GM20431 (cell line): Measurements from ENCODE around the gene CDH20.

Experiments
- in situ Hi-C: fragments of 300-500 bp; cut with MseI, MboI; formaldehyde crosslinking; loops from one replicate; pipeline ENCODE4 v1.15.0; 2020; ENCODE audit warnings: low sequenced_read_pairs; ENCODE audit not compliant: unreplicated experiment

The CDH20 gene

GRCh38 chr18:61497422-61497821, 164.2 kb downstream of the CDH20 start:
- in situ Hi-C loops, result no loop called here

DNA sequence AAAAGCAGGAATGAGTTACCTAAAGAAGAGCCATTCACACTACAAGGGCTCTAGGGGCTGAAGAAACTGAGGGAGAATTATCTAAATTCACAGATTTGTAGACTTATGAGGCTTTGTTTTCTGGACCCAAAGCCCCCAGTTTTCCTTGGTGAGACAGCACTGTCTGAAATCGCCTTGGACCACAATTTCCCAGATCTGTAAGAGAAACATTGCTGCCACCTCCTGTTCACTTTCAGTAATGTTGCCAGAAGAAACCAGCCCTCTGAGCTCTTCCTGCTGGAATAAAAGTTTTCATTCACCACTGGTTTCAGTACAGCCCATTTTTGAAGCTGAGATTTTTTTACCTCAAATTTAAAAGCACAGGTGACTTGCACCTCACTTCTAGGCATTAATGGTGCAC, 169.2 kb downstream of the CDH20 start:
- in situ Hi-C loops, result loop anchor here (10.0 kb wide), 1 partner anchor 178 kb away; no protein-coding TSS in a partner anchor

DNA sequence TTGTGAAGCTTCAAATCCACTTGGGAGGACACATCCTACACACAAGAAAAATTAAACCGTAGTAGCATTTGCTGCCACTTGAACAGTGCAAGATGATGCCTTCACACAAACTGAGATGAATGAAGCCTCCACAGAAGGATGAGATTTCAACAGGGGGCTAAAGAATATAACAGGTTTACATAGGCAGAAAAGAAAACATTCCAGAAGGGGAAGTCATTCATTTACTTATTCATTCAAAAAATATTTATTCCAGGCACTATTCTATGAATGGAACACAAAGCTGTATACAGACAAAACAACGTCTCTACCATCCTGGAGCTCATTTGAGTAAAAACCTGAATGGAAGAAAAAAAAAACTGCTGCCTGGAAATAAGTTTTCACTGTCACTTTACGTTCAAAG, 170.5 kb downstream of the CDH20 start:
- in situ Hi-C loops, result loop anchor here (10.0 kb wide), 1 partner anchor 179 kb away; no protein-coding TSS in a partner anchor

GRCh38 chr18:61528961-61529360, 195.7 kb downstream of the CDH20 start:
- in situ Hi-C loops, result no loop called here

DNA sequence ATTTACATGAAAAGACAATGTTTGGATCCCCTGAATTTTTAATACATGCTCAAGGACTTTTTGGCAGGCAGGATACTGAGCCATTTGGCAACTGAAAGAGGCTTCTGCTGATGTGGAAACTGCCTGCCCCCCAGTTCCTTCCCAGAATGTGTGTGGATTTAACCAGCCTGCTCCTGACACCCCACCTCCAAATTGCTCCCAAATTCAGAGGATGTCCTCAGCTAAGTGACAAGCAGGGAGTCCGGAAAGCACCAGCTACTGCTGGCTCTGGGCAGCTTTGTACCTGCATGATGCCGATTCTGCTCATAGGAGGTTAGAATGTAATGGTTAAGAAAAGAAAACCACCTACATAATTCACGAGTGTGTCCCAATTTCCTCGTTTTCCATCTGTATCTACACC, 197.5 kb downstream of the CDH20 start:
- in situ Hi-C loops, result no loop called here

DNA sequence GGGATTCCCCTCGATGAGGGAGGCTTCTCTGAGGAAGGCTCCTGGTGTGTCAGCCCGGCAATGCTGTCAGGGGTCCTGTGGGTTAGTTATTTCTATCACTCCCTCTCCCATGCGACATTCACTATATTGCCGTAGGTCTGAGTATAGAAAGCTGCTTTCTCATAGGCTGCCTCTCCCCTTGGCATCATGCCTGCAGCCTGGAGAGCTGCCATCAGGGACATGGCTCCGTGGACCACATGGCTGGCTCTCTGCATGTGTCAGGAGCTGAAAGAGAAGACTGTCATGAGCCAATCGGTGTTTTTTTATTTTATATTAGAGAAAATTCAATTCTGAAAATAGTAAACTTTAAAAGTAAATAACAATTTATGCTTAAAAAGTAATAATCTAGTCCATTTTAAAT, 198.0 kb downstream of the CDH20 start:
- in situ Hi-C loops, result no loop called here

GRCh38 chr18:61531891-61532290, 198.7 kb downstream of the CDH20 start:
- in situ Hi-C loops, result no loop called here

- in situ Hi-C loops, result no loop called here
Observed at GRCh38 chr18:61535401-61535800, 202.2 kb downstream of the CDH20 start.

DNA sequence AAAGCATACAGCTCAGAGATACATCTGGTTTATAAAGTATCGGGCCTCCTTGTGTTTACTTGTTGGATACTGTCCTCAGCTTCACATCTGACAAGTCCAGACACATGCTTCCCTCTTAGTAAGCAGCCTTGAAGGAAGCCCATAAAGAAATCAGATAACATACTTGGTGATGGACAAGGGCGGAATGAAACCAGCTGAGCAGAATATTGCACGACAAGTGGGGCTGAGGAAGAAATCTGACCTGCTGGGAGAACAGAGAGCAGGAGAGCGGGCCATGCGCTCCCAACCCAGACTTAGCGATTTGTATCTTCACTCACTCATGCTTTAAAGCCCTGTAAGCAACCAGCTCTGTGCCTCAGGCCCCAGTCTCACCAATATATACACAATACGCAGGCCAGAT, 208.4 kb downstream of the CDH20 start:
- in situ Hi-C loops, result no loop called here

DNA sequence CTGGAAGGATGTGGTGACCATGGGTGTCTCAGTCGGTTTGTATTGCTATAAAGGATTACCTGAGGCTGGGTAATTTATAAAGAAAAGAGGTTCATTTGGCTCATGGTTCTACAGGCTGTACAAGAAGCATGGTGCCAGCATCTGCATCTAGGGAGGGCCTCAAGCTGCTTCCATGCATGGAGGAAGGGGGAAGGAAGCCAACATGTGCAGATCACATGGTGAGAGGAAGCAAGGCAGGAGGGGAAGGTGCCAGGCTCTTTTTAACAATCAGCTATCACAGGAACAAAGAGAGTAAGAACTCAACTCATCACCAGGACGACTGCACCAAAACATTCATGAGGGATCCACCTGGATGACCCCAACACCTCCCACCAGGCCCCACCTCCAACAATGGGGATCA, 209.4 kb downstream of the CDH20 start:
- in situ Hi-C loops, result no loop called here

DNA sequence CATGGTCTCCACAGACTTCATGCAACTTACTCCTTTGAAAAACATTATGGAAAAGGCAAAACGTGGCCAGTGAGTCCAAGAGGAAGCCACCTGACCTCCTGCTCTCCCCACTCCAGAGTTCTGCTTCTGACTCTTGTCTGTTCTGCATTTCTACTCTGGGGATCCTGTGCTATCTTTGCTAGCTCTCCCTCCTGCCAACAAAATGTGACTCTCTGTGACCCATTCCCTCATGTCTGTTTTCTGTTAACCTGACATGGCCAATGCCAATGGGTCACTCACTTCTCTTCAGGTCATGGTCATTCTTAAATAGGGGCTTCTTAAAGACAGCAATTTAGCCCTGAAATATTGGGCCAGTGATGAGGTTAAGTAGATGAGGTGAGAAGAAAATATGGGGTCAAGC, 210.3 kb downstream of the CDH20 start:
- in situ Hi-C loops, result no loop called here

DNA sequence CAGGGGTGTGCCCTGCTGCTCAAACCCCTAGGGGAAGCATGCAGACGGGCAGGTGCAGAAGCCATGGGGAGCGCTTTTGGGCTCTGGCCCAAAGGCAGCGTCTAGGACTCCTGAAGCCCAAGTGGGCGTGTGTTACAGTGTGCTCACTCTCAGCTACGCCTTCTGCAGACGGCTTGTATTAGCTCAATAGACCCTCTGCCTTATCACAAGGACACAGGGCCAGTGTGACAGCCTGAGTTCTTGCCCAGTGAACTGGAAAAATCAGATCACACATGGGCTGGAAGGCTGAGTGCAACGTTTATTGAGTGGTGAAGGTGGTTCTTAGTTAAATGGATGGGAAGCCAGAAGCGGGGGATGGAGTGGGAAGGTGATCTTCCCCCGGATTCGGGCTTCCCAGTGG, 210.9 kb downstream of the CDH20 start:
- in situ Hi-C loops, result no loop called here

GRCh38 chr18:61545281-61546245, 212.3 kb downstream of the CDH20 start:
- in situ Hi-C loops, result no loop called here

DNA sequence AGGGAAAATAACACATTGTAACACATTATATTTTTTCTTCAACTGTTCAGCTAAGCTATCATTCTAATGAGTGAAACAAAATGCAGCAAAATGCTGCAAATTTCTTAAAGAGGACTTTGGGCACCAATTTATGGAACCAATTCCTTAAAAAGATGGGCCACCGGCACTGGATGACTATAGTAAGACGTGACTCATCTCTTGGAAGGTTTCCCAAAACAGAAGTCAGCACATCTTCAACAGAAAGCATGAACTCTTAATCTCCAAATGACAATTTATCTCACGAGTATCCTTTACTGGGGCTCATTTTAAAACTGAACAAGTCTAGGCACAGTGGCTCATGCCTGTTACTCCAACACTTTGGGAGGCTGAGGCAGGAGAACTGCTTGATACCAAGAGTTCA, 213.4 kb downstream of the CDH20 start:
- in situ Hi-C loops, result no loop called here

DNA sequence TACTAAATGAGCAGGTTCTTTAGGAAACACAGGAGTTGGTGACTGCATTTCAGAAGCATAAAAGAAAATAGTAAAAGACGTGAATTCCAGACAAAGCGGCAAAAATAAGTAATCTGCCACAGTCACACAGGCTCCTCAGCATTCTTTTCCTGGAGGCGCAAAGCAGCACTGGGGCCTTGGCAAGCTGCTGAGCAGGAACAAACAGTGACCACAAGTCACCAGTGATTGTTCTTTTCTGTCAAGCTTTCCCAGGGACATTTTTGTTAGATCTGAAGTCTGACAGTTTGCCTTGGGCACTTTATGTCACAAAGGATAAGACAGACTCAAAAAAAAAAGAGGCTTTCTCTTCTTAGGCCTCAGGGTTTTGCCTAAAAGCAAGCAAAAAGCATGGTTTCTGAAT, 216.2 kb downstream of the CDH20 start:
- in situ Hi-C loops, result no loop called here

DNA sequence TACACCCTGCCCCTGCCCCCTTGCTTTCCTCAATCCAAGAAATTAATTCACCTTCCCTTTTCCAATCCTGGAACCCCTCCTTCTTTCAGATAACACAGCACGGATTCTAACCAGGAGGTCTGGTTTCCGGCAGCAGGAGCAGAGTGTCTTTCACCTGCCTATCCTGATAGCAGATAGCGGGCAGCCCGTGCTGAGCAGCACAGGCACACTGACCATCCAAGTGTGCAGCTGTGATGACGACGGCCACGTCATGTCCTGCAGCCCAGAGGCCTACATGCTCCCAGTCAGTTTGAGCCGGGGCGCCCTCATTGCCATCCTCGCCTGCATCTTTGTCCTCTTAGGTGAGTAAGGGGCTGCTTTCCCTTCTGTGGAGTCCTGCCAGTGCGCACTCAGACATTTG, 216.7 kb downstream of the CDH20 start:
- in situ Hi-C loops, result no loop called here

GRCh38 chr18:61551586-61551985, 218.4 kb downstream of the CDH20 start:
- in situ Hi-C loops, result no loop called here

DNA sequence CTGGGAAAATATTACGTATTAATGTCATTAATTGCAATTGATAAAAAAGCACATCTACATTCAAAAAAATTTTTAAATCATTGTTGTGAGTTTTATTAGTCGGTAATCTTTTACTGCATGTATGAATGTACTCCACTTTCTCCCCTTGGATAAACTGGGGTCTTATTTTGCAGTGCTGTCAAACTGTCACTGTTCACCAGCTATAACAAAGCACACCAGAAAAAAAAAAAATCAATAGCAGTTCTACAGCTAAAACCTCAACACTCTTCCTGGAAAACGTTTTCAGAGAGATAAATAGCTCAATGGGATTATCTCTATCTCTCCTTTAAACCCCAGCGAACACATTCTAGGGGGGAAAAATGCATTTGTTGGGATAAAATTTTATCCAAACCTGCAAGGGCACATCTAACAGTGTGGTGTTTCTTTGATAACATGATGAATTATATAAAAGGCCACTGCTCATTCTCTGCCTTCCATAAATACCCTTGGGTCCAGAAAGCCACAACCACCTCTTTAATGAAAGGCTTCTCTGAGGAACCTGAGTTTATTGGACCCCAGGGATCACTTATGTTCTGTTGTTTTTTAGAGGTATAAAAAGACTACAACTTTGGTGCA, 219.9 kb downstream of the CDH20 start:
- in situ Hi-C loops, result no loop called here

DNA sequence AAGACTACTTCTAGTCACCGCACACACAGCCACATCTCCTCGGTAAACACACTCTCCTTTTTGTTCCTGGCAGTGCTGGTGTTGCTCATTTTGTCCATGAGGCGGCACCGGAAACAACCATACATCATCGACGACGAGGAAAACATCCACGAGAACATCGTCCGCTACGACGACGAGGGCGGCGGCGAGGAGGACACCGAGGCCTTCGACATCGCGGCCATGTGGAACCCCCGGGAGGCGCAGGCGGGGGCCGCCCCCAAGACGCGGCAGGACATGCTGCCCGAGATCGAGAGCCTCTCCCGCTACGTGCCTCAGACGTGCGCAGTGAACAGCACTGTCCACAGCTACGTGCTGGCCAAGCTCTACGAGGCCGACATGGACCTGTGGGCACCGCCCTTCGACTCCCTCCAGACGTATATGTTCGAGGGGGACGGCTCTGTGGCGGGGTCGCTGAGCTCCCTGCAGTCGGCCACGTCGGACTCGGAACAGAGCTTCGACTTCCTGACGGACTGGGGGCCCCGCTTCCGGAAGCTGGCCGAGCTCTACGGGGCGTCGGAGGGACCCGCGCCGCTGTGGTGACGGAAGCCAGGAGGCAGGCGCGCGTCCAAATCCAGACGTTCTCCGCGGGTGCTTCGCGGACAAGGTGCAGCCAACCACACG, 221.0 kb downstream of the CDH20 start:
- in situ Hi-C loops, result no loop called here

GRCh38 chr18:61554946-61555361, 221.7 kb downstream of the CDH20 start:
- in situ Hi-C loops, result no loop called here

- in situ Hi-C loops, result no loop called here
Observed at GRCh38 chr18:61556316-61556715, 223.1 kb downstream of the CDH20 start.
